ENCODE results near the gene MTA1. TPM values are rescaled to one million over a fixed set of nuclear protein-coding genes. Genes with fewer than 3 reads are reported as not detected.

MTA1 gene
- total RNA-seq, 1 donor = 33.9 TPM

- Histone ChIP-seq H3K4me3 (ENCODE audit: low read length) (no peak overlapping the region), H3K27me3 (ENCODE audit: insufficient read depth, low read length) (peaks cover 22% of the 10 kb centered on the region), H3K9me3 (ENCODE audit: low read depth, low read length) (no peaks in the 10 kb centered on the region), H3K4me1 (ENCODE audit: insufficient read depth, low read length) (no peaks in the 10 kb centered on the region)
Measured at GRCh38 chr14:105519946-105520698, 100.5 kb downstream of the MTA1 start.

Other genes starting within 250 kb of the MTA1 start
- gene NUDT14, start 238.5 kb upstream of the MTA1 start, total RNA-seq = 6.3 TPM
- gene BTBD6, start 171.3 kb upstream of the MTA1 start, total RNA-seq = 25.4 TPM
- 39.7 TPM for gene BRF1, start 118.8 kb upstream of the MTA1 start, total RNA-seq
- 27.0 TPM for gene PACS2, start 105.1 kb upstream of the MTA1 start, total RNA-seq
- 0.10 TPM for gene TEX22, start 21.3 kb upstream of the MTA1 start, total RNA-seq
- gene CRIP2, start 55.0 kb downstream of the MTA1 start, total RNA-seq = 10.8 TPM
- gene CRIP1, start 67.1 kb downstream of the MTA1 start, total RNA-seq = 88.2 TPM
- gene TEDC1, start 71.4 kb downstream of the MTA1 start, total RNA-seq = 19.9 TPM
- gene TMEM121, start 106.8 kb downstream of the MTA1 start, total RNA-seq = 1.5 TPM

Data from mononuclear cell (primary cell).